ENCODE data around the gene ZFAND3.

The ZFAND3 gene

DNA sequence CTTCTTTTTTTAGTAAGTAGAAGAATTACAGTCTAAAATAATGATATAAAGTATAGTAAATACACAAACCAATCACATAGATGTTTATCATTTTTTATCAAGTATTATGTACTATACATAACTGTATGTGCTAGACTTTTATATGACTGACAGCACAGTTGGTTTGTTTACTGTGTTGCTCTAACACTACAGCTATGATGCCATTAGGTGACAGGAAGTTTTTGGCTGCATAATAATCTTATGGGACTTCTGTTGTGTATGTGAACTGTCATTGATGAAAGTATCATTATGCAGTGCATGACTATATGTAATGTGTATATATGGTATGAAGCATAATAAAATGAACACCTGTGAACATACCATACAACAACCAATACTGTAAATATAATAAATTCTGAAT, 104.0 kb downstream of the ZFAND3 start:
- TF ChIP-seq, protein P1, sequence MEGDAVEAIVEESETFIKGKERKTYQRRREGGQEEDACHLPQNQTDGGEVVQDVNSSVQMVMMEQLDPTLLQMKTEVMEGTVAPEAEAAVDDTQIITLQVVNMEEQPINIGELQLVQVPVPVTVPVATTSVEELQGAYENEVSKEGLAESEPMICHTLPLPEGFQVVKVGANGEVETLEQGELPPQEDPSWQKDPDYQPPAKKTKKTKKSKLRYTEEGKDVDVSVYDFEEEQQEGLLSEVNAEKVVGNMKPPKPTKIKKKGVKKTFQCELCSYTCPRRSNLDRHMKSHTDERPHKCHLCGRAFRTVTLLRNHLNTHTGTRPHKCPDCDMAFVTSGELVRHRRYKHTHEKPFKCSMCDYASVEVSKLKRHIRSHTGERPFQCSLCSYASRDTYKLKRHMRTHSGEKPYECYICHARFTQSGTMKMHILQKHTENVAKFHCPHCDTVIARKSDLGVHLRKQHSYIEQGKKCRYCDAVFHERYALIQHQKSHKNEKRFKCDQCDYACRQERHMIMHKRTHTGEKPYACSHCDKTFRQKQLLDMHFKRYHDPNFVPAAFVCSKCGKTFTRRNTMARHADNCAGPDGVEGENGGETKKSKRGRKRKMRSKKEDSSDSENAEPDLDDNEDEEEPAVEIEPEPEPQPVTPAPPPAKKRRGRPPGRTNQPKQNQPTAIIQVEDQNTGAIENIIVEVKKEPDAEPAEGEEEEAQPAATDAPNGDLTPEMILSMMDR (conservative IDR thresholded peaks at IDR 0.05; ENCODE audit: low read depth, low read length): no peak
- no peak overlapping the region for H3K4me3 ChIP-seq (ENCODE audit: low read depth, low read length)

DNA sequence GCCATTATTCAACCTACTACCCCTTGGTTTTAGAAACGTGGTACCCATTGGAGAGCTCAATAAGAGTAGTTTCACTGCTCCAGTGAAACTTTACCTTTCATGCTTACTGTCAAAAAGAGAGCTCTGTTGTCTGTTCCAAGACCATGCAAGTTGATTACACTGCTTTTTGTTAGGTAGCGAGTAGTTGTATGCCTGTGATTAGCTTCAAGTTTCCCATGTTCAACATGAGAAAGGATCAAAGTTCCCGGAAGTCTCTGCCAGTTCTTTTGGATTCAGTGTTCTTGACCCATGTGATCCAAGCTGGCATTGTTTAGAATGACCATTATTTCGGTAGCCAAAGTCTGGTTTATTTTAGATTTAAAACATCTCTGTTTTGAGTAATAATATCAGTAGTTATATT, 107.1 kb downstream of the ZFAND3 start:
- no peak overlapping the region for H3K4me3 ChIP-seq (ENCODE audit: low read depth, low read length)
- TF ChIP-seq, protein P1 (conservative IDR thresholded peaks at IDR 0.05; ENCODE audit: low read depth, low read length): no peak
- DNase-seq (ENCODE audit: low read depth): no peak

More for the DNA sequence above, 104.0 kb downstream of the ZFAND3 start:
- no peak for DNase-seq (ENCODE audit: low read depth)

DNA sequence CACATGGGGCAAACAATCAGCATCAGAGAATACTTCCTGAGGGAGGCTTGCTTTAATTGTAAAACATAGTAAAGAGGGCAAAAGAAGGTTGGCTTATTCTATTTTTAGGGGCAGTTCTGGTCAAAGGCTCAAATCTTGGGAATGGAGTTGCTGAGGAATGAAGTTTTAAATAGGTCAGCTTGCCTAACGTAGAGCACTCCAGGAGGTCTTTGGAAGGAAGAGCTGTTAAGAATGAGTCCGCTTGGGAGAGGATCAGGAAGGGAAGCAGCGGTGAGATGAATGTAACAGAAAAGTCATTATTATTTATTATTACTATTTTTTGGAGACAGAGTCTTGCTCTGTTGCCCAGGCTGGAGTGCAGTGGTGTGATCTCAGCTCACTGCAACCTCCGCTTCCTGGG, 108.7 kb downstream of the ZFAND3 start:
- DNase-seq (ENCODE audit: low read depth): peak; percentile 30
- TF ChIP-seq, protein P1 (conservative IDR thresholded peaks at IDR 0.05; ENCODE audit: low read depth, low read length): no peak
- no peak overlapping the region for H3K4me3 ChIP-seq (ENCODE audit: low read depth, low read length)

DNA sequence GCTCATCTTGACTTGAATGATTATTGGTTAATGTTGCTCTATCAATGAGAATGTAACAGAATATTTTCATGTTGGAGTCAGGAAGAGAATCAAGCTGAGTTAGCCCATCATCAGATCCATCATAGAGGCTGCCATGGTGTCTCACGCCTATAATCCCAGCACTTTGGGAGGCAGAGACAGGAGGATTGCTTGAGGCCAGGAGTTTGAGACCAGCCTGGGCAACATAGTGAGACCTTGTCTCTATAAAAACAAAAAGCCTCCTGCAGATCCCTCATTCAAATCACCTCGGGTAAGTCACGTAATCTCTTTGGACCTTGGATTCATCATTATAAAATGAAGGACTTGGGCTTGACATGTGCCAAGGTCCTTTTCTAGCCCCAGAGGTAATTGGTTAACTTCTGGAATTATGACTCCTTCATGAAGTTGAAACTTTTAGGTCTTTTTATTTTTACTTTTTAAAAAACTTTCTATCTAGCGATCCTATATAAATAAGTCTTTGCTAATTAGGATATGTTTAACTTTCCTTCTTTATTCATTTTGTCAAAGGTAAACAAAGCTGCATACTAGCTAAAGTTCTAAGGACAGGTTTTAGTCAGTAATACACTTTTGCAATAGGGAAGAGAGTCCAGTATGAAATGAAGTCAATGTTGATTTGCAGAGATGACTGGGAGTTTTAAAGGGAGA, 110.9 kb downstream of the ZFAND3 start:
- no peak for DNase-seq (ENCODE audit: low read depth)
- no peak overlapping the region for H3K4me3 ChIP-seq (ENCODE audit: low read depth, low read length)
- TF ChIP-seq, protein P1 (conservative IDR thresholded peaks at IDR 0.05; ENCODE audit: low read depth, low read length): no peak

DNA sequence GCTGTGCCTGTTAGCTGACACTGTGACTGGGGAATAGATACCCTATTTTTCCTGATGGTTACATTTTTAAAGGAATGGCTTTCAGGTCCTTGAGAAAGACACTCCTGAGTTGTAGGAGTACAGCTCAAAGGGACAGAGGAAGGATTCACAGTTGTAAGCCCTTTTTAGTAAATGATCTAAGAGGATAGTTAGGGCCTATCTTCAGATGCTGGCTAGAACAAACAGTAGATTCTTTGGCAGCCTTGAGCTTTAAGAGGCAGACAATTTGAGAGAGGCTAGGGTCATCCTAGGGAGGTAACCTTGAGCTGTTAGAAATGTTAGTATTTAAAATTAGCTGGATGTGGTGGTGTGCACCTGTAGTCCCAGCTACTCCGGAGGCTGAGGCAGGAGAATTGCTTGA, 111.5 kb downstream of the ZFAND3 start:
- no peak overlapping the region for H3K4me3 ChIP-seq (ENCODE audit: low read depth, low read length)
- DNase-seq (ENCODE audit: low read depth): no peak
- TF ChIP-seq, protein P1 (conservative IDR thresholded peaks at IDR 0.05; ENCODE audit: low read depth, low read length): no peak

DNA sequence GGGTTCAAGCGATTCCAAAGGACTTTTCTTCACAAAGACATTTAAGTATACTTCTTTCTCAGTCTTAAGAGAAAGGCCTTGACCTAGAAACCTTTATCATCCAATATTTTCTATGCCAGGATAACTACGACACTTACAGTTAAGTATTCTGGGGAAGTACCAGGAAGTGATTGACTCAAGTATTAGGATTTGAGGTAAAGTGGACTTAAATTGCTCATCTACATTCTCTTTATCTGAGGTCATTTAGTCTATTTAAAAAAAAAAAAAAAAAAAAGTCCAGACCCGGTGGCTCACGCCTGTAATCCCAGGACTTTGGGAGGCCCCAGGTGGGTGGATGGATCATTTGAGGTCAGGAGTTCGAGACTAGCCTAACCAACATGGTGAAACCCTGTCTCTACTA, 114.7 kb downstream of the ZFAND3 start:
- no peak overlapping the region for H3K4me3 ChIP-seq (ENCODE audit: low read depth, low read length)
- TF ChIP-seq, protein P1 (conservative IDR thresholded peaks at IDR 0.05; ENCODE audit: low read depth, low read length): no peak
- peak; percentile 28 for DNase-seq (ENCODE audit: low read depth)

DNA sequence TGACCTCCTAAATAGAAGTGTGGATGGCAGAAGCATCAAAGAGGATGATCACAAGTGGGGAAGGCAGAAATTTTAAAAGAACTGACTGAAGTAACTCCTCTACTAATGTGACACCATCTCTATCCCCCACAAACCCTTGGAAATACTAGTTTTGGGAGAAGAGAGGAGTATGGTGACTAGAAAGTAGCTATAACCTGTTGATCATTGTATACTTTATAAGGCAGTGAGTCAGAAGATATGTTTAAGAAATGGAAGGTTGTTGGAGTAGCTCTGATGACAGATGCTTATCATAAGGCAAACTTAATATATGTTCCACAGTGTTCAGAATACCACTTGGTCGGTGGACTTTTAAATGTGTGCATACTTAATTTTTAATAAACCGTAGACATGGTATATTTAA, 116.6 kb downstream of the ZFAND3 start:
- DNase-seq (ENCODE audit: low read depth): no peak
- no peak overlapping the region for H3K4me3 ChIP-seq (ENCODE audit: low read depth, low read length)
- TF ChIP-seq, protein P1 (conservative IDR thresholded peaks at IDR 0.05; ENCODE audit: low read depth, low read length): no peak

All from choroid plexus epithelial cell (primary cell).